Amniotic stem cell (primary cell): ENCODE measurements around the gene LEUTX.
"Not testable (repeated sequence)": the region's sequence is repeated elsewhere in the genome, so short reads cannot be mapped to it uniquely, and the experiment has no call there.

Experiments
- DNase-seq: peaks from one replicate; lab custom pipeline; 2025; lab: John Stamatoyannopoulos, UW

LEUTX gene

GRCh38 chr19:39778763-39779162 is at the start of gene LEUTX:
Gene LEUTX (plus strand): TSS chr19:39778854. CDS start chr19:39778921, 67 bp downstream.
- DNase-seq: no peak

- DNase-seq: no peak
Measured at GRCh38 chr19:39729594-39729993, 49.1 kb upstream of the LEUTX start.

- DNase-seq: no peak
Measured at GRCh38 chr19:39731685-39732084, 47.0 kb upstream of the LEUTX start.

- DNase-seq: no peak
Measured at GRCh38 chr19:39733841-39734240, 44.8 kb upstream of the LEUTX start.

- DNase-seq: no peak
Measured at GRCh38 chr19:39735688-39736087, 43.0 kb upstream of the LEUTX start.

- no peak for DNase-seq
Measured at GRCh38 chr19:39736088-39736487, 42.6 kb upstream of the LEUTX start.

- DNase-seq: no peak
Measured at GRCh38 chr19:39737351-39737750, 41.3 kb upstream of the LEUTX start.

GRCh38 chr19:39737891-39738290 is 40.8 kb upstream of the LEUTX start, which contains the start of gene CLC:
Gene CLC (minus strand): TSS chr19:39738029. CDS start chr19:39737952, 77 bp downstream.
- DNase-seq: no peak

- no peak for DNase-seq
Measured at GRCh38 chr19:39738814-39739213, 39.8 kb upstream of the LEUTX start.

- DNase-seq: no peak
Measured at GRCh38 chr19:39740395-39740794, 38.3 kb upstream of the LEUTX start.

- no peak for DNase-seq
Measured at GRCh38 chr19:39745643-39746042, 33.0 kb upstream of the LEUTX start.

- DNase-seq: no peak
Measured at GRCh38 chr19:39746836-39747529, 31.7 kb upstream of the LEUTX start.

GRCh38 chr19:39749981-39750380 is 28.7 kb upstream of the LEUTX start:
- no peak for DNase-seq

GRCh38 chr19:39752390-39752789 is 26.3 kb upstream of the LEUTX start:
- DNase-seq: no peak

GRCh38 chr19:39752795-39753194 is 25.9 kb upstream of the LEUTX start:
- DNase-seq: no peak

- DNase-seq: no peak
Measured at GRCh38 chr19:39754544-39754943, 24.1 kb upstream of the LEUTX start.

GRCh38 chr19:39754971-39755370 is 23.7 kb upstream of the LEUTX start:
- DNase-seq: no peak

GRCh38 chr19:39759457-39760184 is 19.0 kb upstream of the LEUTX start:
- no peak for DNase-seq

GRCh38 chr19:39761851-39762250 is 16.8 kb upstream of the LEUTX start:
- not testable (repeated sequence) for DNase-seq

GRCh38 chr19:39765091-39766076 is 13.3 kb upstream of the LEUTX start:
- peak; percentile 20 for DNase-seq

- no peak for DNase-seq
Measured at GRCh38 chr19:39768334-39768733, 10.3 kb upstream of the LEUTX start.

GRCh38 chr19:39768786-39769185 is 9.9 kb upstream of the LEUTX start:
- DNase-seq: no peak
